DMS153 (cell line): Measurements from ENCODE around the gene PITPNC1.
"Not testable (repeated sequence)": the region's sequence is repeated elsewhere in the genome, so short reads cannot be mapped to it uniquely, and the experiment has no call there.

Experiments
- DNase-seq: peaks from one replicate; lab custom pipeline; 2025; lab: John Stamatoyannopoulos, UW

PITPNC1 gene

GRCh38 chr17:67376737-67377487 lies at the start of gene PITPNC1:
TSS of gene PITPNC1 (plus strand) at chr17:67377281.
- peak; percentile 61 for DNase-seq

- no peak for DNase-seq
These were observed 49.1 kb upstream of the PITPNC1 start for GRCh38 chr17:67328026-67328425.

GRCh38 chr17:67331381-67332161 lies 45.5 kb upstream of the PITPNC1 start:
- not testable (repeated sequence) for DNase-seq

- not testable (repeated sequence) for DNase-seq
These were observed 44.9 kb upstream of the PITPNC1 start for GRCh38 chr17:67332162-67332508.

GRCh38 chr17:67335245-67335835 lies 41.7 kb upstream of the PITPNC1 start:
- DNase-seq = no peak

- no peak for DNase-seq
These were observed 40.2 kb upstream of the PITPNC1 start for GRCh38 chr17:67336859-67337258.

GRCh38 chr17:67338353-67338752 lies 38.7 kb upstream of the PITPNC1 start:
- DNase-seq = not testable (repeated sequence)

- no peak for DNase-seq
These were observed 33.8 kb upstream of the PITPNC1 start for GRCh38 chr17:67343237-67343636.

GRCh38 chr17:67347826-67348225 lies 29.3 kb upstream of the PITPNC1 start:
- no peak for DNase-seq

GRCh38 chr17:67349420-67349819 lies 27.7 kb upstream of the PITPNC1 start:
- no peak for DNase-seq

- no peak for DNase-seq
These were observed 23.9 kb upstream of the PITPNC1 start for GRCh38 chr17:67353161-67353560.

- DNase-seq = no peak
These were observed 23.0 kb upstream of the PITPNC1 start for GRCh38 chr17:67353929-67354574.

- DNase-seq = no peak
These were observed 18.5 kb upstream of the PITPNC1 start for GRCh38 chr17:67358612-67359011.

GRCh38 chr17:67359960-67360791 lies 16.9 kb upstream of the PITPNC1 start:
- DNase-seq = peak; percentile 6

- DNase-seq = no peak
These were observed 16.2 kb upstream of the PITPNC1 start for GRCh38 chr17:67360880-67361279.

GRCh38 chr17:67362173-67362572 lies 14.9 kb upstream of the PITPNC1 start:
- no peak for DNase-seq

- DNase-seq = no peak
These were observed 12.0 kb upstream of the PITPNC1 start for GRCh38 chr17:67364847-67365737.

- no peak for DNase-seq
These were observed 11.3 kb upstream of the PITPNC1 start for GRCh38 chr17:67365738-67366192.

GRCh38 chr17:67366193-67367157 lies 10.6 kb upstream of the PITPNC1 start, which contains the start of gene PSMD12:
TSS of gene PSMD12 (minus strand) at chr17:67366577. CDS start at chr17:67366519, 58 bp downstream.
- peak; percentile 84 for DNase-seq
